ENCODE measurements around the gene CELF4. TPM values are rescaled to one million over a fixed set of nuclear protein-coding genes. Genes with fewer than 3 reads are reported as not detected.

CELF4 gene
- total and polyA plus RNA-seq, 4 donors, result 0.24 to 3.0 (median 1.3) TPM

DNA sequence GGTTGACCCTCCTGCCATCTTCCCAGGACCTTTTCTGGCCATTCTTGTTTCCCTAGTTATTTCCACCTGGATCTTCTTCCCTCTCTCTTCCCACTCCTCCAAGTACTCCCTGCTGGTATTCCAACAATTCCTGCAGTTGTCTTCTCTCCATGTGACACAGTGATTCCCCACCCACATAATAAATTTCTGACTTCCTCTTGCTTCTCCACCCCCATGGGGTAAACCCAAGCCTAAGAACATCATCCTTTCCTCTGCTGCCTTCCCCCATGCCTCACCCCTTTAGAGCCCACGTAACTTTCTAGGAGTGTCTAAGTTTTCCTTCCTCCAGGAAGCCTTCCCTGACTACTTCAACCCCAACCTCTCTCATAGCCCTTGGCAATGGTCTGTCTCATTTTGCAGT, 72.6 kb downstream of the CELF4 start:
- peaks cover 0 to 12% (median 0%) of the 10 kb centered on the region in 3 donors for H3K27me3 ChIP-seq (ENCODE audit: control insufficient read depth in 3 of 3, insufficient read depth in 3 of 3, low read length in 2 of 3)
- no peak overlapping the region for H3K27ac ChIP-seq (ENCODE audit: low read depth in 1 of 2, low read length in 1 of 2)
- ATAC-seq (ENCODE audit: insufficient read depth, low FRiP score) (no peak), DNase-seq (no peak)
- no peaks in the 10 kb centered on the region for H3K36me3 ChIP-seq (ENCODE audit: control insufficient read depth in 4 of 4, insufficient read depth in 4 of 4, low read length in 4 of 4)
- TF ChIP-seq, protein P1, sequence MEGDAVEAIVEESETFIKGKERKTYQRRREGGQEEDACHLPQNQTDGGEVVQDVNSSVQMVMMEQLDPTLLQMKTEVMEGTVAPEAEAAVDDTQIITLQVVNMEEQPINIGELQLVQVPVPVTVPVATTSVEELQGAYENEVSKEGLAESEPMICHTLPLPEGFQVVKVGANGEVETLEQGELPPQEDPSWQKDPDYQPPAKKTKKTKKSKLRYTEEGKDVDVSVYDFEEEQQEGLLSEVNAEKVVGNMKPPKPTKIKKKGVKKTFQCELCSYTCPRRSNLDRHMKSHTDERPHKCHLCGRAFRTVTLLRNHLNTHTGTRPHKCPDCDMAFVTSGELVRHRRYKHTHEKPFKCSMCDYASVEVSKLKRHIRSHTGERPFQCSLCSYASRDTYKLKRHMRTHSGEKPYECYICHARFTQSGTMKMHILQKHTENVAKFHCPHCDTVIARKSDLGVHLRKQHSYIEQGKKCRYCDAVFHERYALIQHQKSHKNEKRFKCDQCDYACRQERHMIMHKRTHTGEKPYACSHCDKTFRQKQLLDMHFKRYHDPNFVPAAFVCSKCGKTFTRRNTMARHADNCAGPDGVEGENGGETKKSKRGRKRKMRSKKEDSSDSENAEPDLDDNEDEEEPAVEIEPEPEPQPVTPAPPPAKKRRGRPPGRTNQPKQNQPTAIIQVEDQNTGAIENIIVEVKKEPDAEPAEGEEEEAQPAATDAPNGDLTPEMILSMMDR (IDR thresholded peaks at IDR 0.05; ENCODE audit: control extremely low read depth, extremely low read depth), result no peak
- peaks cover 0 to 5% (median 0%) of the 10 kb centered on the region in 5 donors for H3K4me1 ChIP-seq (ENCODE audit: control insufficient read depth in 5 of 5, insufficient read depth in 5 of 5, low read length in 5 of 5)
- no peaks in the 10 kb centered on the region for H3K9me3 ChIP-seq (ENCODE audit: control insufficient read depth in 4 of 4, insufficient read depth in 3 of 4, low read length in 3 of 4)
- 52 to 53% methylated on average over 1 of the region's 1 CpG for WGBS, 2 donors
- H3K9ac ChIP-seq (ENCODE audit: insufficient read depth in 1 of 2, low read length in 2 of 2), result no peak overlapping the region
- H3K4me3 ChIP-seq, result no peak overlapping the region

DNA sequence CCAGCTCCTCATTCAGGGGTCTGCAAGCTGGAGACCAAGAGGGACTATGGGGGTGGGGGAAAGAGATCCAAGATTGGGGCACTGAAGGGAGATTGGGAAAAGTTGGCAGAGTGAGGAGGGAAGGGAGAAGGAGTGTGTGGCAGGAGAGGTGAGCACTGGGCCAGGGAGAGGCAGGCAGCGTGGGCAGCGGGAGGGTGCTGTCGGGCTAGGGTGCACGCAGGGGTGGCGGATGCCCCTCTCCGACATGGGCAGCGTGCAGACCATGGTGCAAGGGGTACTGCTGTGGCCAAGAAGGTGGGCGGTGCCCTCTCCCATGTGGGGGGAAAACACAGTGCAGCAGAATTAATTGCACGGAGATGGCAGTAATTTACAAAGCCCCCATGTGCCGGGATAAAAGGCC, 74.1 kb downstream of the CELF4 start:
- H3K9ac ChIP-seq (ENCODE audit: insufficient read depth in 1 of 2, low read length in 2 of 2), result no peak overlapping the region
- no peak for ATAC-seq (ENCODE audit: insufficient read depth, low FRiP score)
- H3K4me1 ChIP-seq (ENCODE audit: control insufficient read depth in 5 of 5, insufficient read depth in 5 of 5, low read length in 5 of 5), result peaks cover 0 to 16% (median 8%) of the 10 kb centered on the region in 5 donors
- H3K4me3 ChIP-seq, result no peak overlapping the region
- no peaks in the 10 kb centered on the region for H3K9me3 ChIP-seq (ENCODE audit: control insufficient read depth in 4 of 4, insufficient read depth in 3 of 4, low read length in 3 of 4)
- H3K27me3 ChIP-seq (ENCODE audit: control insufficient read depth in 3 of 3, insufficient read depth in 3 of 3, low read length in 2 of 3), result peaks cover 0 to 24% (median 0%) of the 10 kb centered on the region in 3 donors
- TF ChIP-seq, protein P1 (IDR thresholded peaks at IDR 0.05; ENCODE audit: control extremely low read depth, extremely low read depth), result no peak
- no peak for DNase-seq
- H3K27ac ChIP-seq (ENCODE audit: low read depth in 1 of 2, low read length in 1 of 2), result no peak overlapping the region
- 73 to 76% methylated on average over 10 of the region's 10 CpGs for WGBS, 2 donors
- no peaks in the 10 kb centered on the region for H3K36me3 ChIP-seq (ENCODE audit: control insufficient read depth in 4 of 4, insufficient read depth in 4 of 4, low read length in 4 of 4)

DNA sequence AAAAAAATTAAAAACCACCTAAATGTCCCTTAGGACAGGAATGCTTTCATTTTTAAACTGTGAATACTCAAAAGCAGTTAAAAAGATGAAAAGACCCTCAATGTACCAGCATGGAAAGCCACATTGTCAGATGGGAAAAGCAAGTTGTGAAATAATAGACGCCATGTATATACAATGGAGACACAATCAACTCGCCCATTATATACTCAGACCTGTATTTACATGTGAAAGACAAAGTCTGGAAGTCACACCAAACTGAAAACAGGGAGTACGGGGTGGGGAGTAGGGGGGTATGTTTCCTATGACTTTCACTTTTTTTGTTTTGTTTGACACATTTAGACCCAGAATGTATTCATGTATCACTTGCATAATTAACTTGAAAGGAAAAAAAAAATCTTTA, 75.6 kb downstream of the CELF4 start:
- TF ChIP-seq, protein P1 (IDR thresholded peaks at IDR 0.05; ENCODE audit: control extremely low read depth, extremely low read depth), result no peak
- peaks cover 0 to 33% (median 0%) of the 10 kb centered on the region in 3 donors for H3K27me3 ChIP-seq (ENCODE audit: control insufficient read depth in 3 of 3, insufficient read depth in 3 of 3, low read length in 2 of 3)
- H3K9me3 ChIP-seq (ENCODE audit: control insufficient read depth in 4 of 4, insufficient read depth in 3 of 4, low read length in 3 of 4), result no peaks in the 10 kb centered on the region
- no peak for DNase-seq
- H3K27ac ChIP-seq (ENCODE audit: low read depth in 1 of 2, low read length in 1 of 2), result no peak overlapping the region
- H3K4me1 ChIP-seq (ENCODE audit: control insufficient read depth in 5 of 5, insufficient read depth in 5 of 5, low read length in 5 of 5), result peaks cover 0 to 17% (median 8%) of the 10 kb centered on the region in 5 donors
- H3K4me3 ChIP-seq, result no peak overlapping the region
- no peak for ATAC-seq (ENCODE audit: insufficient read depth, low FRiP score)
- H3K36me3 ChIP-seq (ENCODE audit: control insufficient read depth in 4 of 4, insufficient read depth in 4 of 4, low read length in 4 of 4), result no peaks in the 10 kb centered on the region
- 65 to 70% methylated on average over 3 of the region's 3 CpGs for WGBS, 2 donors
- H3K9ac ChIP-seq (ENCODE audit: insufficient read depth in 1 of 2, low read length in 2 of 2), result no peak overlapping the region

DNA sequence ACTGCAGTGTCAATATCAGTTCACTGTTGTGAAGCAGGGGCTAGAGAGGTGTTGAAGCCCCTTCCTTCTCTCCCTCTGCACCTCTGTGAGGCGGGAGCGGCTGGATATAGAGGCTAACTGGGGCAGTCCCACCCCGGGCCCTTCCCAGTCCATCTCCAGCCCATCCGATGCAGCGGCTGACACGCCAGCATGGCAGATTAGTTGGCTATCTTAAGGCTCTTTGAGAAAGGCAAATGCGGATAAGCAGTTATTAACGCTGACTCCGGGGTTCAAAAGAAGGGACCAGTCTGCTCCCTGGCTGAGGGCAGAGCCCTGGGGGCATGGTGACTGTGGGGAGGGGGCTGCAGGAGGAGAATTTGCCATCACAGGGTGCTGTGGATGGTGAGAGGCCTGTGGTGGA, 76.6 kb downstream of the CELF4 start:
- H3K27me3 ChIP-seq (ENCODE audit: control insufficient read depth in 3 of 3, insufficient read depth in 3 of 3, low read length in 2 of 3), result peaks cover 2 to 42% (median 5%) of the 10 kb centered on the region in 3 donors
- no peak overlapping the region for H3K4me3 ChIP-seq
- H3K4me1 ChIP-seq (ENCODE audit: control insufficient read depth in 5 of 5, insufficient read depth in 5 of 5, low read length in 5 of 5), result peaks cover 0 to 17% (median 8%) of the 10 kb centered on the region in 5 donors
- 86 to 90% methylated on average over 7 to 9 of the region's 9 CpGs for whole genome bisulfite sequencing, 2 donors
- H3K27ac ChIP-seq (ENCODE audit: low read depth in 1 of 2, low read length in 1 of 2), result no peak overlapping the region
- no peak for ATAC-seq (ENCODE audit: insufficient read depth, low FRiP score)
- no peak overlapping the region for H3K9ac ChIP-seq (ENCODE audit: insufficient read depth in 1 of 2, low read length in 2 of 2)
- no peaks in the 10 kb centered on the region for H3K36me3 ChIP-seq (ENCODE audit: control insufficient read depth in 4 of 4, insufficient read depth in 4 of 4, low read length in 4 of 4)
- H3K9me3 ChIP-seq (ENCODE audit: control insufficient read depth in 4 of 4, insufficient read depth in 3 of 4, low read length in 3 of 4), result no peaks in the 10 kb centered on the region
- TF ChIP-seq, protein P1 (IDR thresholded peaks at IDR 0.05; ENCODE audit: control extremely low read depth, extremely low read depth), result no peak
- DNase-seq, result no peak
